Body of pancreas (tissue), 4 donors: ENCODE measurements around the gene JAKMIP2.
"Not testable (repeated sequence)": the region's sequence is repeated elsewhere in the genome, so short reads cannot be mapped to it uniquely, and the experiment has no call there.

Experiments
- POLR2A ChIP-seq, 3 donors: fragments of 450-650 bp; IDR thresholded peaks; one replicate each; pipeline ENCODE4 v1.6.1; 2016; ENCODE audit warnings: antibody characterized with exemption in 3 of 3, mild to moderate bottlenecking in 2 of 3
- TF ChIP-seq, protein P1 (sequence below), 7 experiments: fragments of 450-650 bp in 4 of 7; fragments of 200-600 bp in 3 of 7; sonication (generic) in 3 of 7; IDR thresholded peaks; one replicate each; pipeline ENCODE4 v1.5.1; 2016 to 2019; ENCODE audit warnings: antibody characterized with exemption in 7 of 7

DNA sequence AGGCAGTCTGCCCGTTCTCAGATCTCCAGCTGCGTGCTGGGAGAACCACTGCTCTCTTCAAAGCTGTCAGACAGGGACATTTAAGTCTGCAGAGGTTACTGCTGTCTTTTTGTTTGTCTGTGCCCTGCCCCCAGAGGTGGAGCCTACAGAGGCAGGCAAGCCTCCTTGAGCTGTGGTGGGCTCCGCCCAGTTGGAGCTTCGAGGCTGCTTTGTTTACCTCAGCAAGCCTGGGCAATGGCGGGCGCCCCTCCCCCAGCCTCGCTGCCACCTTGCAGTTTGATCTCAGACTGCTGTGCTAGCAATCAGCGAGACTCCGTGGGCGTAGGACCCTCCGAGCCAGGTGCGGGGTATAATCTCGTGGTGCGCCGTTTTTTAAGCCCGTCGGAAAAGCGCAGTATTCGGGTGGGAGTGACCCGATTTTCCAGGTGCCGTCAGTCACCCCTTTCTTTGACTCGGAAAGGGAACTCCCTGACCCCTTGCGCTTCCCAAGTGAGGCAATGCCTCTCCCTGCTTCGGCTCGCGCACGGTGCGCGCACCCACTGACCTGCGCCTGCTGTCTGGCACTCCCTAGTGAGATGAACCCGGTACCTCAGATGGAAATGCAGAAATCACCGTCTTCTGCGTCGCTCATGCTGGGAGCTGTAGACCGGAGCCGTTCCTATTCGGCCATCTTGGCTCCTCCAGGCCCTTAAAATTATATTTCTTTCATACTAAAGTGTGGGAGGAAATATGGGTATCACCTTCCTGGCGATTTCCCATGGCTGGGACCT is 61.2 kb downstream of the JAKMIP2 start:
- TF ChIP-seq POLR2A (IDR thresholded peaks at IDR 0.05) = not testable (repeated sequence)
- TF ChIP-seq, protein P1, sequence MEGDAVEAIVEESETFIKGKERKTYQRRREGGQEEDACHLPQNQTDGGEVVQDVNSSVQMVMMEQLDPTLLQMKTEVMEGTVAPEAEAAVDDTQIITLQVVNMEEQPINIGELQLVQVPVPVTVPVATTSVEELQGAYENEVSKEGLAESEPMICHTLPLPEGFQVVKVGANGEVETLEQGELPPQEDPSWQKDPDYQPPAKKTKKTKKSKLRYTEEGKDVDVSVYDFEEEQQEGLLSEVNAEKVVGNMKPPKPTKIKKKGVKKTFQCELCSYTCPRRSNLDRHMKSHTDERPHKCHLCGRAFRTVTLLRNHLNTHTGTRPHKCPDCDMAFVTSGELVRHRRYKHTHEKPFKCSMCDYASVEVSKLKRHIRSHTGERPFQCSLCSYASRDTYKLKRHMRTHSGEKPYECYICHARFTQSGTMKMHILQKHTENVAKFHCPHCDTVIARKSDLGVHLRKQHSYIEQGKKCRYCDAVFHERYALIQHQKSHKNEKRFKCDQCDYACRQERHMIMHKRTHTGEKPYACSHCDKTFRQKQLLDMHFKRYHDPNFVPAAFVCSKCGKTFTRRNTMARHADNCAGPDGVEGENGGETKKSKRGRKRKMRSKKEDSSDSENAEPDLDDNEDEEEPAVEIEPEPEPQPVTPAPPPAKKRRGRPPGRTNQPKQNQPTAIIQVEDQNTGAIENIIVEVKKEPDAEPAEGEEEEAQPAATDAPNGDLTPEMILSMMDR (IDR thresholded peaks at IDR 0.05) = not testable (repeated sequence)
